ENCODE data around the gene MEIS1. TPM values are rescaled to one million over a fixed set of nuclear protein-coding genes. Genes with fewer than 3 reads are reported as not detected.

Gene MEIS1
- total and polyA plus RNA-seq, 2 donors (not counting 3 experiments of a cell fraction or from before 2014, with no cell fraction given), result 10.0 to 26.5 TPM

GRCh38 chr2:66604976-66605375 is 170.1 kb downstream of the MEIS1 start:
- ChIA-PET POLR2A (no interaction called here), CTCF (interaction anchor here (1.1 kb wide), 1 partner anchor 176 kb away, joined by 5 read pairs; no protein-coding TSS in a partner anchor)
- Histone ChIP-seq H2AFZ (ENCODE audit: low read depth, low read length) (no peak overlapping the region), H3K9me3 (replicated peaks; ENCODE audit: control insufficient read depth, insufficient read depth, low read length) (no peaks in the 10 kb centered on the region), H3K4me1 (ENCODE audit: control insufficient read depth, extremely low read depth, insufficient read depth, low read length) (no peaks in the 10 kb centered on the region), H3K27ac (ENCODE audit: insufficient read depth, low read depth, low read length) (no peak overlapping the region), H3K9me1 (replicated peaks; ENCODE audit: control insufficient read depth, extremely low read depth, insufficient read depth, low read length) (no peaks in the 10 kb centered on the region), H3K36me3 (ENCODE audit: control insufficient read depth in 2 of 2, extremely low read depth in 1 of 2, insufficient read depth in 2 of 2, low read length in 2 of 2) (no peaks in the 10 kb centered on the region), H3K79me2 (ENCODE audit: control insufficient read depth, insufficient read depth, low read length) (no peaks in the 10 kb centered on the region), H4K20me1 (replicated peaks; ENCODE audit: control insufficient read depth, extremely low read depth, insufficient read depth, low read length) (no peaks in the 10 kb centered on the region), H3K27me3 (ENCODE audit: control insufficient read depth in 2 of 2, insufficient read depth in 2 of 2, low read length in 2 of 2) (peaks cover 2% of the 10 kb centered on the region in 2 experiments), H3K4me3 (replicated peaks in 1 of 3; ENCODE audit: insufficient read depth in 1 of 3, low read depth in 1 of 3, low read length in 3 of 3) (no peak overlapping the region), H3K4me2 (ENCODE audit: insufficient read depth, low read length) (no peak overlapping the region), H3K9ac (replicated peaks; ENCODE audit: extremely low read depth, insufficient read depth, low read length) (no peak overlapping the region)
- no TSS peak for BruUV-seq (replicated peaks)
- dilution Hi-C loops (cut with MboI; ENCODE audit: extremely low pct_ligation_motif_present, low sequenced_read_pairs) (no loop called here), intact Hi-C loops (cut with micrococcal nuclease) (no loop called here)
- TF ChIP-seq JUN (IDR thresholded peaks at IDR 0.05; ENCODE audit: borderline replicate concordance, insufficient read depth, insufficient read length, low read depth) (no peak), MAX (IDR thresholded peaks at IDR 0.05; ENCODE audit: insufficient read depth, insufficient read length) (no peak), POLR2A (IDR thresholded peaks at IDR 0.05; ENCODE audit: low read depth, low read length) (no peak), EZH2 (IDR thresholded peaks at IDR 0.05; ENCODE audit: borderline replicate concordance, low read depth, low read length, severe bottlenecking) (no peak), CTCF (IDR thresholded peaks at IDR 0.05; ENCODE audit: extremely low read depth in 1 of 2, insufficient read depth in 1 of 2, low read depth in 1 of 2, low read length in 2 of 2) (no peak), POLR2AphosphoS5 (IDR thresholded peaks at IDR 0.05; ENCODE audit: insufficient read depth, low read depth, low read length) (no peak), MYC (IDR thresholded peaks at IDR 0.05; ENCODE audit: low read depth, low read length) (no peak), FOS (IDR thresholded peaks at IDR 0.05; ENCODE audit: borderline replicate concordance, insufficient read depth, low read length) (no peak), GATA2 (IDR thresholded peaks at IDR 0.05; ENCODE audit: insufficient read depth, insufficient read length, low read depth, low read length) (no peak)
- FAIRE-seq, result no peak
- DNase-seq (ENCODE audit: low read depth, low spot score), result no peak

Measured in endothelial cell of umbilical vein (primary cell).